B cell (primary cell): ENCODE measurements around the gene SEC16A. TPM values are rescaled to one million over a fixed set of nuclear protein-coding genes. Genes with fewer than 3 reads are reported as not detected.

Experiments
- ATAC-seq: fragments of 200-7000 bp; cut with Tn5 transposase; one replicate; pipeline ENCODE4 v1.10.0; 2021; ENCODE audit warnings: low read depth, mild to moderate bottlenecking, moderate number of reproducible peaks, moderate library complexity
- CTCF ChIA-PET: fragments of 350-600 bp; sonication (Branson Sonifier 250); formaldehyde crosslinking; loops from one replicate; lab custom pipeline; 2021; ENCODE audit warnings: antibody characterized with exemption, inconsistent platforms; lab: Charles Lee
- POLR2A ChIA-PET: fragments of 350-600 bp; sonication (Branson Sonifier 250); formaldehyde crosslinking; loops from one replicate; lab custom pipeline; 2021; ENCODE audit warnings: antibody characterized with exemption; lab: Charles Lee
- DNase-seq: peaks from one replicate; pipeline ENCODE4 v3.0.0; 2013
- H2AFZ ChIP-seq: 2 replicates; pipeline ENCODE4 v1.6.1; 2012; ENCODE audit warnings: mild to moderate bottlenecking, low read depth, low read length; ENCODE audit not compliant: insufficient read depth, poor library complexity, severe bottlenecking
- H3K27ac ChIP-seq, 2 donors: 1 replicate in 1 of 2; 2 replicates in 1 of 2; pipeline ENCODE4 v1.5.1; 2012 to 2013; ENCODE audit warnings: low read length in 2 of 2, mild to moderate bottlenecking in 2 of 2, moderate library complexity in 1 of 2
- H3K27me3 ChIP-seq, 4 experiments: fragments of 200-600 bp in 1 of 4; sonication (generic) in 1 of 4; replicated peaks in 1 of 4; 1 replicate in 2 of 4; 2 replicates in 2 of 4; pipeline versions ENCODE4 v1.6.1 to v1.7.0; 2013 to 2016; ENCODE audit warnings: low read length in 3 of 4, mild to moderate bottlenecking in 2 of 4, mixed read lengths in 1 of 4, moderate library complexity in 1 of 4; ENCODE audit not compliant: insufficient read depth in 4 of 4, control insufficient read depth in 3 of 4; ENCODE audit errors: control extremely low read depth in 1 of 4
- H3K36me3 ChIP-seq, 2 experiments: replicated peaks in 1 of 2; 1 replicate in 1 of 2; 2 replicates in 1 of 2; pipeline versions ENCODE4 v1.6.1 to v1.7.1; 2013; ENCODE audit warnings: low read length in 1 of 2; ENCODE audit not compliant: insufficient read depth in 2 of 2, control insufficient read depth in 1 of 2; ENCODE audit errors: control extremely low read depth in 1 of 2, extremely low read depth in 1 of 2
- H3K4me1 ChIP-seq, 2 donors: fragments of 200-600 bp in 1 of 2; sonication (generic) in 1 of 2; 1 replicate in 1 of 2; 2 replicates in 1 of 2; pipeline versions ENCODE4 v1.5.1 to v1.6.1; 2013 to 2017; ENCODE audit warnings: low read length in 2 of 2; ENCODE audit not compliant: control insufficient read depth in 2 of 2, insufficient read depth in 2 of 2
- H3K4me2 ChIP-seq: replicated peaks from 2 replicates; pipeline ENCODE3; 2012; ENCODE audit warnings: mild to moderate bottlenecking, low read depth, low read length; ENCODE audit not compliant: poor library complexity, severe bottlenecking
- H3K4me3 ChIP-seq, 5 experiments: fragments of 200-600 bp in 1 of 5; sonication (generic) in 1 of 5; 1 replicate in 3 of 5; 2 replicates in 2 of 5; pipeline versions ENCODE4 v1.5.1 to v1.7.0; 2011 to 2016; ENCODE audit warnings: low read length in 4 of 5, mild to moderate bottlenecking in 4 of 5, low read depth in 2 of 5, control low read depth in 1 of 5, moderate library complexity in 1 of 5; ENCODE audit not compliant: insufficient read depth in 1 of 5; ENCODE audit errors: control extremely low read depth in 1 of 5, extremely low read depth in 1 of 5
- H3K79me2 ChIP-seq: fragments of 200-600 bp; sonication (generic); one replicate; pipeline ENCODE4 v1.6.0; 2016; ENCODE audit warnings: low read length; ENCODE audit not compliant: control insufficient read depth, insufficient read depth
- H3K9ac ChIP-seq: fragments of 200-600 bp; sonication (generic); 2 replicates; pipeline ENCODE4 v1.6.1; 2017; ENCODE audit warnings: mild to moderate bottlenecking, low read length, moderate library complexity
- H3K9me3 ChIP-seq, 3 donors: one replicate each; pipeline versions ENCODE4 v1.6.1 to v1.7.1; 2013; ENCODE audit warnings: low read length in 2 of 3; ENCODE audit not compliant: control insufficient read depth in 2 of 3, insufficient read depth in 1 of 3; ENCODE audit errors: control extremely low read depth in 1 of 3
- H4K20me1 ChIP-seq: 2 replicates; pipeline ENCODE4 v1.6.0; 2012; ENCODE audit warnings: mild to moderate bottlenecking, low read length; ENCODE audit not compliant: insufficient read depth, control insufficient read depth, poor library complexity, severe bottlenecking
- H3K27ac Mint-ChIP-seq: one replicate; pipeline ENCODE4 v1.8.0; 2021; ENCODE audit warnings: mixed read lengths
- H3K27me3 Mint-ChIP-seq: one replicate; pipeline ENCODE4 v1.8.0; 2021; ENCODE audit warnings: mixed read lengths
- H3K4me1 Mint-ChIP-seq: one replicate; pipeline ENCODE4 v1.8.0; 2021; ENCODE audit warnings: mixed read lengths
- H3K4me3 Mint-ChIP-seq: one replicate; pipeline ENCODE4 v1.8.0; 2021; ENCODE audit warnings: mixed read lengths
- H3K9me3 Mint-ChIP-seq: one replicate; pipeline ENCODE4 v1.8.0; 2022; ENCODE audit warnings: mixed read lengths; ENCODE audit not compliant: insufficient read depth
- CTCF ChIP-seq: fragments of 200-600 bp; IDR thresholded peaks from one replicate; pipeline ENCODE4 v1.8.0; 2022; ENCODE audit warnings: antibody characterized with exemption, mild to moderate bottlenecking
- EZH2 ChIP-seq: IDR thresholded peaks from 2 replicates; pipeline ENCODE4 v1.6.1; 2012; ENCODE audit warnings: borderline replicate concordance, low read depth, mild to moderate bottlenecking, moderate library complexity, low read length; ENCODE audit not compliant: insufficient read depth, poor library complexity, severe bottlenecking
- WGBS: methylation state at CpG from one replicate; pipeline ENCODE4 v1.1.5; 2013; ENCODE audit warnings: missing lambda C conversion rate; ENCODE audit not compliant: insufficient coverage; 5-methylcytosine and 5-hydroxymethylcytosine counted together
- intact Hi-C: fragments of 100-400 bp; cut with micrococcal nuclease; formaldehyde crosslinking; loops from one replicate; pipeline ENCODE4 v1.10.0; 2022
- polyA plus RNA-seq: library from polyadenylated mRNA; depleted of rRNA; stranded (reverse); fragments of >200 nt; gene quantifications from 2 replicates; pipeline ENCODE4 v1.2.3, GENCODE V29; 2012
- total RNA-seq, 2 donors: library from RNA; stranded (reverse); fragments of 120-200 nt in 1 of 2; gene quantifications; 1 replicate in 1 of 2; 2 replicates in 1 of 2; pipeline versions ENCODE4 v1.2.3 to v1.2.4, GENCODE V29; 2013 to 2022

Gene SEC16A
- total and polyA plus RNA-seq, 2 donors (not counting 1 experiment from before 2014, with no cell fraction given) = 31.7 to 73.4 TPM

GRCh38 chr9:136493567-136493971 lies 10.7 kb upstream of the SEC16A start:
- Histone ChIP-seq H4K20me1 (peaks cover 11% of the 10 kb centered on the region), H3K27ac (no peak overlapping the region), H3K9ac (no peak overlapping the region), H3K27me3 (peaks cover 0 to 2% (median 0%) of the 10 kb centered on the region in 4 experiments), H3K79me2 (no peaks in the 10 kb centered on the region), H3K4me3 (no peak overlapping the region), H3K36me3 (peaks cover 0 to 20% of the 10 kb centered on the region in 2 experiments), H3K9me3 (no peaks in the 10 kb centered on the region), H3K4me2 (no peak overlapping the region), H2AFZ (no peak overlapping the region), H3K4me1 (peaks cover 0 to 2% of the 10 kb centered on the region in 2 donors)
- POLR2A ChIA-PET = no interaction called here
- Mint-ChIP-seq H3K4me1 (no peaks in the 10 kb centered on the region), H3K27me3 (no peaks in the 10 kb centered on the region), H3K27ac (no peak overlapping the region), H3K4me3 (no peak overlapping the region), H3K9me3 (no peaks in the 10 kb centered on the region)
- CTCF ChIA-PET = no interaction called here
- intact Hi-C loops = no loop called here
- 96% methylated on average over 7 of the region's 8 CpGs for WGBS
- ATAC-seq = no peak
- TF ChIP-seq EZH2 = no peak
- no peak for TF ChIP-seq CTCF
- DNase-seq = no peak

GRCh38 chr9:136492978-136493522 lies 10.2 kb upstream of the SEC16A start:
- Mint-ChIP-seq H3K27ac (no peak overlapping the region), H3K4me1 (no peaks in the 10 kb centered on the region), H3K9me3 (no peaks in the 10 kb centered on the region), H3K4me3 (no peak overlapping the region), H3K27me3 (no peaks in the 10 kb centered on the region)
- Histone ChIP-seq H3K27me3 (peaks cover 0 to 6% (median 0%) of the 10 kb centered on the region in 4 experiments), H2AFZ (no peak overlapping the region), H3K4me3 (no peak overlapping the region), H3K9me3 (no peaks in the 10 kb centered on the region), H3K4me1 (peaks cover 0 to 5% of the 10 kb centered on the region in 2 donors), H3K9ac (no peak overlapping the region), H3K79me2 (no peaks in the 10 kb centered on the region), H4K20me1 (peaks cover 7% of the 10 kb centered on the region), H3K27ac (no peak overlapping the region), H3K36me3 (peaks cover 0 to 15% of the 10 kb centered on the region in 2 experiments), H3K4me2 (no peak overlapping the region)
- POLR2A ChIA-PET = no interaction called here
- DNase-seq (no peak), ATAC-seq (no peak)
- 95% methylated on average over 26 of the region's 26 CpGs for WGBS
- TF ChIP-seq EZH2 = no peak
- no peak for TF ChIP-seq CTCF
- intact Hi-C loops = no loop called here
- CTCF ChIA-PET = no interaction called here
